K562 (cell line): ENCODE results near the gene THAP5. TPM values are rescaled to one million over a fixed set of nuclear protein-coding genes. Genes with fewer than 3 reads are reported as not detected.

Source experiments
- ATAC-seq: fragments of 200-7000 bp; cut with Tn5 transposase; 3 replicates; pipeline ENCODE4 v1.9.1; 2020; ENCODE audit warnings: moderate library complexity
- BruUV-seq: library from RNA; stranded (reverse); fragments of 400-500 nt; replicated peaks from 2 replicates; lab custom pipeline; 2021; lab: Mats Ljungman, UMichigan
- CTCF ChIA-PET: fragments of 300-600 bp; formaldehyde crosslinking; extraction: SDS; loops from one replicate; lab custom pipeline; 2021; ENCODE audit warnings: low intra/inter-chr PET ratio; lab: Yijun Ruan, JAX
- POLR2A ChIA-PET: fragments of 300-600, 350-650 bp; sonication (Branson Sonifier 250); formaldehyde crosslinking; extraction: SDS; loops from one replicate; lab custom pipeline; 2021; ENCODE audit warnings: antibody characterized with exemption, inconsistent platforms; lab: Yijun Ruan, JAX
- DNase-seq, 4 experiments: peaks; one replicate each; pipeline versions ENCODE4 v3.0.0 to v3.0.0-alpha.2; 2011 to 2018; ENCODE audit warnings: low spot score in 3 of 4, mixed read lengths in 3 of 4; ENCODE audit errors: extremely low read depth in 1 of 4
- FAIRE-seq: peaks from 2 replicates; lab custom pipeline; 2011; peaks lifted over from hg19 to GRCh38; lab: Jason Lieb, UNC
- H2AFZ ChIP-seq: 2 replicates; pipeline ENCODE4 v1.6.0; 2011; ENCODE audit warnings: low read depth, low read length, control low read depth, inconsistent platforms
- H3K27ac ChIP-seq: fragments of 200-600 bp; 3 replicates; pipeline ENCODE4 v1.8.0; 2011; ENCODE audit warnings: low read depth, mild to moderate bottlenecking, control low read depth, inconsistent platforms, low read length, moderate library complexity, mixed read lengths; ENCODE audit errors: extremely low read depth
- H3K27me3 ChIP-seq, 2 experiments: fragments of 300-600 bp in 1 of 2; 2 replicates in 1 of 2; 3 replicates in 1 of 2; pipeline versions ENCODE4 v1.6.0 to v1.8.0; 2011; ENCODE audit warnings: inconsistent platforms in 2 of 2, low read length in 2 of 2, mild to moderate bottlenecking in 1 of 2, mixed read lengths in 1 of 2, moderate library complexity in 1 of 2; ENCODE audit not compliant: control insufficient read depth in 2 of 2, insufficient read depth in 2 of 2
- H3K36me3 ChIP-seq: fragments of 300-600 bp; 3 replicates; pipeline ENCODE4 v1.8.0; 2011; ENCODE audit warnings: mild to moderate bottlenecking, low read length, inconsistent platforms; ENCODE audit not compliant: control insufficient read depth, insufficient read depth
- H3K4me1 ChIP-seq, 2 experiments: fragments of 200-600 bp in 1 of 2; replicated peaks in 1 of 2; 2 replicates in 1 of 2; 3 replicates in 1 of 2; pipeline versions ENCODE4 v1.5.1 to v1.8.0; 2011; ENCODE audit warnings: inconsistent platforms in 2 of 2, low read length in 2 of 2, mild to moderate bottlenecking in 1 of 2, mixed read lengths in 1 of 2, moderate library complexity in 1 of 2; ENCODE audit not compliant: control insufficient read depth in 2 of 2, insufficient read depth in 2 of 2
- H3K4me2 ChIP-seq: 2 replicates; pipeline ENCODE4 v1.6.1; 2011; ENCODE audit warnings: low read length, control low read depth, inconsistent platforms, mixed read lengths; ENCODE audit not compliant: insufficient read depth
- H3K4me3 ChIP-seq: fragments of 200-600 bp; sonication (generic), shearing (Covaris generic); 2 replicates; pipeline ENCODE4 v1.5.1; 2016; ENCODE audit warnings: control low read depth, inconsistent platforms
- H3K79me2 ChIP-seq: fragments of 200-600 bp; 3 replicates; pipeline ENCODE4 v1.8.0; 2011; ENCODE audit warnings: low read length, inconsistent platforms; ENCODE audit not compliant: control insufficient read depth, insufficient read depth
- H3K9ac ChIP-seq, 2 experiments: 2 replicates each; pipeline versions ENCODE4 v1.6.0 to v1.6.1; 2011; ENCODE audit warnings: low read depth in 2 of 2, low read length in 2 of 2, control low read depth in 1 of 2, inconsistent platforms in 1 of 2, mild to moderate bottlenecking in 1 of 2, mixed read lengths in 1 of 2; ENCODE audit not compliant: insufficient read depth in 1 of 2
- H3K9me1 ChIP-seq: one replicate; pipeline ENCODE4 v1.6.0; 2011; ENCODE audit warnings: inconsistent platforms, mild to moderate bottlenecking, low read length, moderate library complexity; ENCODE audit not compliant: control insufficient read depth, insufficient read depth
- H3K9me3 ChIP-seq: replicated peaks from 2 replicates; pipeline ENCODE4 v1.5.1; 2011; ENCODE audit warnings: low read depth, low read length, inconsistent platforms; ENCODE audit not compliant: control insufficient read depth, insufficient read depth
- H4K20me1 ChIP-seq: replicated peaks from 2 replicates; pipeline ENCODE4 v1.6.1; 2011; ENCODE audit warnings: low read length, inconsistent platforms, mixed read lengths; ENCODE audit not compliant: control insufficient read depth, insufficient read depth
- CBX1 ChIP-seq: sonication (generic); IDR thresholded peaks from 2 replicates; pipeline ENCODE4 v1.6.1; 2016; ENCODE audit warnings: antibody characterized with exemption, low read depth, mild to moderate bottlenecking
- KLF13 ChIP-seq: fragments of 450-650 bp; IDR thresholded peaks from 2 replicates; pipeline ENCODE4 v1.6.1; 2016; ENCODE audit warnings: missing genetic modification characterization, low read depth, mild to moderate bottlenecking, missing compliant biosample characterization, moderate library complexity, borderline replicate concordance
- L3MBTL2 ChIP-seq: fragments of 450-650 bp; IDR thresholded peaks from 2 replicates; pipeline ENCODE4 v1.6.1; 2016; ENCODE audit warnings: mild to moderate bottlenecking, moderate library complexity
- MBD2 ChIP-seq: sonication (generic); IDR thresholded peaks from 2 replicates; pipeline ENCODE4 v1.6.1; 2016; ENCODE audit warnings: low read depth, borderline replicate concordance
- MCM3 ChIP-seq: fragments of 450-650 bp; IDR thresholded peaks from 2 replicates; pipeline ENCODE4 v1.6.1; 2016
- NCOA4 ChIP-seq: fragments of 450-650 bp; IDR thresholded peaks from 2 replicates; pipeline ENCODE4 v1.6.1; 2018; ENCODE audit warnings: mild to moderate bottlenecking; ENCODE audit not compliant: partially characterized antibody
- NELFE ChIP-seq: IDR thresholded peaks from 2 replicates; pipeline ENCODE4 v1.6.1; 2011; ENCODE audit warnings: mild to moderate bottlenecking; ENCODE audit not compliant: insufficient read depth, insufficient read length
- PTBP1 ChIP-seq: fragments of 200-400 bp; formaldehyde crosslinking; IDR thresholded peaks from 2 replicates; pipeline ENCODE4 v1.6.1; 2017; ENCODE audit warnings: low read depth, low read length
- RBFOX2 ChIP-seq: fragments of 200-400 bp; formaldehyde crosslinking; IDR thresholded peaks from 2 replicates; pipeline ENCODE4 v1.6.1; 2017; ENCODE audit warnings: low read depth, mild to moderate bottlenecking, low read length, moderate library complexity
- RHOXF2B ChIP-seq: fragments of 250-450 bp; sonication (Bioruptor Pico); conservative IDR thresholded peaks from 2 replicates; pipeline ENCODE4 v1.5.1; 2021
- SREBF2 ChIP-seq: sonication (generic); formaldehyde crosslinking; IDR thresholded peaks from 2 replicates; pipeline ENCODE4 v1.4.0; 2020; ENCODE audit warnings: mild to moderate bottlenecking, missing genetic modification reagents
- TRIM28 ChIP-seq: fragments of 450-650 bp; IDR thresholded peaks from 2 replicates; pipeline ENCODE4 v1.6.1; 2017
- ZBTB8A ChIP-seq: fragments of 450-650 bp; IDR thresholded peaks from 2 replicates; pipeline ENCODE4 v1.6.1; 2018; ENCODE audit warnings: mild to moderate bottlenecking, moderate library complexity; ENCODE audit not compliant: partially characterized antibody
- ZC3H8 ChIP-seq: fragments of 450-650 bp; IDR thresholded peaks from 2 replicates; pipeline ENCODE4 v1.6.1; 2017
- ZNF274 ChIP-seq: IDR thresholded peaks from 2 replicates; pipeline ENCODE4 v1.6.1; 2011; ENCODE audit warnings: low read depth, mild to moderate bottlenecking, low read length, moderate library complexity, borderline replicate concordance
- ZNF384 ChIP-seq: IDR thresholded peaks from 2 replicates; pipeline ENCODE4 v1.6.1; 2012; ENCODE audit warnings: low read depth, low read length, improper control_type of control experiment
- WGBS: fragments of 100-300 bp; shearing (Covaris generic); methylation state at CpG from one replicate; pipeline ENCODE4 v1.1.6; 2016; ENCODE audit warnings: low coverage, mixed read lengths; ENCODE audit not compliant: insufficient coverage; ENCODE audit errors: missing lambda C conversion rate; 5-methylcytosine and 5-hydroxymethylcytosine counted together
- in situ Hi-C: fragments of 300-500 bp; cut with MboI; formaldehyde crosslinking; loops from 4 replicates; pipeline ENCODE4 v1.15.0; 2018; ENCODE audit warnings: inconsistent platforms, mixed read lengths
- intact Hi-C: fragments of 100-400 bp; cut with micrococcal nuclease; formaldehyde crosslinking; loops from 2 replicates; pipeline ENCODE4 v1.14.2; 2022
- polyA plus RNA-seq, 8 experiments: library from polyadenylated mRNA; depleted of rRNA in 4 of 8; stranded (reverse) in 5 of 8; unstranded in 3 of 8; fragments of >200 nt; fragmentation: Nextera tagmentation in 2 of 8; fragmentation: Illumina TruSeq in 1 of 8; extraction: Ambion mirVana in 2 of 8; extraction: Trizol in 1 of 8; gene quantifications; 2 replicates each; pipeline versions ENCODE4 v1.2.1 to v1.2.3, GENCODE V29; 2011 to 2014; ENCODE audit warnings: inconsistent platforms in 1 of 8, missing spikeins in 1 of 8
- total RNA-seq, 7 experiments: library from RNA; depleted of rRNA in 6 of 7; stranded (reverse); fragments of >200 nt in 6 of 7; fragmentation: Illumina TruSeq in 2 of 7; extraction: Trizol in 2 of 7; gene quantifications; 2 replicates each; pipeline versions ENCODE4 v1.2.1 to v1.2.3, GENCODE V29; 2011 to 2021; ENCODE audit warnings: low replicate concordance in 1 of 7
- TF ChIP-seq, protein P1 (sequence below): sonication (generic); IDR thresholded peaks from 2 replicates; pipeline ENCODE4 v1.6.1; 2016
- TF ChIP-seq, protein P2 (sequence below), 2 experiments: fragments of 150-350 bp in 1 of 2; IDR thresholded peaks; 2 replicates each; pipeline ENCODE4 v1.6.1; 2012 to 2016; ENCODE audit warnings: low read depth in 2 of 2, low read length in 2 of 2, mild to moderate bottlenecking in 1 of 2, moderate library complexity in 1 of 2
- TF ChIP-seq, protein P3 (sequence below): IDR thresholded peaks from 2 replicates; pipeline ENCODE4 v1.6.1; 2011; ENCODE audit not compliant: insufficient read length; ENCODE audit errors: extremely low read depth

THAP5 gene
- total and polyA plus RNA-seq, 9 of the 15 experiments (the other 6 are each of a cell fraction or from before 2014, with no cell fraction given) = 16.5 to 58.1 (median 28.2) TPM

DNA sequence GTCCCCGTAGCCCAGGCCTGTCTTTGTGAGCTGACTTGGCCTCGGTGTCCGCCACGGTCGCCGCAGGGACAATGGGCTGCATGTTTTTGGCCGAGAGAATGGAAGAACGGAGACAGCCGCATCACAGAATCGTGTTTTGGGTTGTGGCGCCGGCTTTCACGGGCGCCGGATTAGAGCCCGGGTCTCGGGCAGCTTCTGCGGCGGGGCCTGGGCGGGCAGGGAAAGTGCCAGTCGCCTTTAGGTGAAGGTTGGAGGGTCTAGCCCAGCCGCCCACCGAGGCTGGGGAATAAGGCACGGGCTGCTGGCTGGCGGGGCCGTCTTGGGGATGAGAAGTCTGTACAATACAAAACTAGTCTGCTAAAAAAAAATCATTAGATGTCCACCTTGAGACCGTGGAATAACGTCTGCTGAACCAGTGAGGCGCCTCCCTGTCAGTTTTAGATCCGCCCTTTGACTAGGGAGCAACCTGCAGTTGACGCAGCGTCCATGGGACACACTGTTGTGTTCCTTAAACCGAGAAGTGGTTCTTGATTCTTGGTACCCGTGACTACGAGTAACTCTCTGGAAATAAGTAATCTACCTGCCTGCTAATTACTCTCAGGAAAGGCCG is 745 bp upstream of the THAP5 start:
- under 1% methylated on average over 36 of the region's 36 CpGs for WGBS
- H2AFZ ChIP-seq = peak overlapping the region; percentile 87
- BruUV-seq = TSS peak; percentile 46
- H3K79me2 ChIP-seq = peaks cover 82% of the 10 kb centered on the region
- FAIRE-seq (peak; percentile 86), DNase-seq (peak; percentile 41 to 87 (median 60)), ATAC-seq (peak; percentile 75)
- H3K27me3 ChIP-seq = no peaks in the 10 kb centered on the region
- H3K9ac ChIP-seq = peak overlapping the region; percentile 94 to 99
- in situ Hi-C loops (no loop called here), intact Hi-C loops (loop anchor here (2.0 kb wide), 1 partner anchor 21 kb away; no protein-coding TSS in a partner anchor)
- peaks cover 53% of the 10 kb centered on the region for H3K36me3 ChIP-seq
- H3K9me1 ChIP-seq = no peaks in the 10 kb centered on the region
- H3K4me3 ChIP-seq = peak overlapping the region; percentile 72
- H3K9me3 ChIP-seq = no peaks in the 10 kb centered on the region
- H3K4me1 ChIP-seq = peaks cover 11 to 13% of the 10 kb centered on the region in 2 experiments; a peak in 4 of 5 replicates
- no peaks in the 10 kb centered on the region for H4K20me1 ChIP-seq
- CTCF ChIA-PET = no interaction called here
- POLR2A ChIA-PET = interaction anchor here (0.6 to 2.0 kb wide), 21 partner anchors 9 to 116 kb away, joined by 3 to 19 read pairs (median 3); partner anchors contain the start of gene PNPLA8
- H3K27ac ChIP-seq = peak overlapping the region; percentile 92
- peak overlapping the region; percentile 98 for H3K4me2 ChIP-seq
- no peak; the same call in 1 of the 2 replicates for TF ChIP-seq CBX1
- TF ChIP-seq ZBTB8A = no peak
- TF ChIP-seq, protein P1, sequence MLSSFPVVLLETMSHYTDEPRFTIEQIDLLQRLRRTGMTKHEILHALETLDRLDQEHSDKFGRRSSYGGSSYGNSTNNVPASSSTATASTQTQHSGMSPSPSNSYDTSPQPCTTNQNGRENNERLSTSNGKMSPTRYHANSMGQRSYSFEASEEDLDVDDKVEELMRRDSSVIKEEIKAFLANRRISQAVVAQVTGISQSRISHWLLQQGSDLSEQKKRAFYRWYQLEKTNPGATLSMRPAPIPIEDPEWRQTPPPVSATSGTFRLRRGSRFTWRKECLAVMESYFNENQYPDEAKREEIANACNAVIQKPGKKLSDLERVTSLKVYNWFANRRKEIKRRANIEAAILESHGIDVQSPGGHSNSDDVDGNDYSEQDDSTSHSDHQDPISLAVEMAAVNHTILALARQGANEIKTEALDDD = peak; percentile 54
- TF ChIP-seq KLF13 = no peak
- TF ChIP-seq NCOA4 = no peak
- TF ChIP-seq, protein P2, sequence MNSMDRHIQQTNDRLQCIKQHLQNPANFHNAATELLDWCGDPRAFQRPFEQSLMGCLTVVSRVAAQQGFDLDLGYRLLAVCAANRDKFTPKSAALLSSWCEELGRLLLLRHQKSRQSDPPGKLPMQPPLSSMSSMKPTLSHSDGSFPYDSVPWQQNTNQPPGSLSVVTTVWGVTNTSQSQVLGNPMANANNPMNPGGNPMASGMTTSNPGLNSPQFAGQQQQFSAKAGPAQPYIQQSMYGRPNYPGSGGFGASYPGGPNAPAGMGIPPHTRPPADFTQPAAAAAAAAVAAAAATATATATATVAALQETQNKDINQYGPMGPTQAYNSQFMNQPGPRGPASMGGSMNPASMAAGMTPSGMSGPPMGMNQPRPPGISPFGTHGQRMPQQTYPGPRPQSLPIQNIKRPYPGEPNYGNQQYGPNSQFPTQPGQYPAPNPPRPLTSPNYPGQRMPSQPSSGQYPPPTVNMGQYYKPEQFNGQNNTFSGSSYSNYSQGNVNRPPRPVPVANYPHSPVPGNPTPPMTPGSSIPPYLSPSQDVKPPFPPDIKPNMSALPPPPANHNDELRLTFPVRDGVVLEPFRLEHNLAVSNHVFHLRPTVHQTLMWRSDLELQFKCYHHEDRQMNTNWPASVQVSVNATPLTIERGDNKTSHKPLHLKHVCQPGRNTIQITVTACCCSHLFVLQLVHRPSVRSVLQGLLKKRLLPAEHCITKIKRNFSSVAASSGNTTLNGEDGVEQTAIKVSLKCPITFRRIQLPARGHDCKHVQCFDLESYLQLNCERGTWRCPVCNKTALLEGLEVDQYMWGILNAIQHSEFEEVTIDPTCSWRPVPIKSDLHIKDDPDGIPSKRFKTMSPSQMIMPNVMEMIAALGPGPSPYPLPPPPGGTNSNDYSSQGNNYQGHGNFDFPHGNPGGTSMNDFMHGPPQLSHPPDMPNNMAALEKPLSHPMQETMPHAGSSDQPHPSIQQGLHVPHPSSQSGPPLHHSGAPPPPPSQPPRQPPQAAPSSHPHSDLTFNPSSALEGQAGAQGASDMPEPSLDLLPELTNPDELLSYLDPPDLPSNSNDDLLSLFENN (IDR thresholded peaks at IDR 0.05; ENCODE audit: low read depth in 2 of 2, low read length in 2 of 2) = no peak
- no peak for TF ChIP-seq MBD2
- no peak for TF ChIP-seq ZNF274
- no peak; the same call in 1 of the 2 replicates for TF ChIP-seq TRIM28
- no peak for TF ChIP-seq PTBP1
- TF ChIP-seq NELFE = no peak
- TF ChIP-seq, protein P3, sequence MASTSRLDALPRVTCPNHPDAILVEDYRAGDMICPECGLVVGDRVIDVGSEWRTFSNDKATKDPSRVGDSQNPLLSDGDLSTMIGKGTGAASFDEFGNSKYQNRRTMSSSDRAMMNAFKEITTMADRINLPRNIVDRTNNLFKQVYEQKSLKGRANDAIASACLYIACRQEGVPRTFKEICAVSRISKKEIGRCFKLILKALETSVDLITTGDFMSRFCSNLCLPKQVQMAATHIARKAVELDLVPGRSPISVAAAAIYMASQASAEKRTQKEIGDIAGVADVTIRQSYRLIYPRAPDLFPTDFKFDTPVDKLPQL = no peak
- no peak for TF ChIP-seq MCM3
- TF ChIP-seq ZC3H8 = no peak
- 0 out of 2 replicates have a peak, but pooled peaks have one; percentile 20 for TF ChIP-seq SREBF2
- TF ChIP-seq ZNF384 = 0 out of 2 replicates have a peak, but pooled peaks have one; percentile 24
- TF ChIP-seq L3MBTL2 = no peak
- TF ChIP-seq RBFOX2 = peak; percentile 93
- TF ChIP-seq RHOXF2B (CRISPR knock-in tag) = 0 out of 2 replicates have a peak, but pooled peaks have one; percentile 1
